Measurements from ENCODE around the gene PITRM1.
"Not testable (repeated sequence)": the region's sequence is repeated elsewhere in the genome, so short reads cannot be mapped to it uniquely, and the experiment has no call there.

The PITRM1 gene

DNA sequence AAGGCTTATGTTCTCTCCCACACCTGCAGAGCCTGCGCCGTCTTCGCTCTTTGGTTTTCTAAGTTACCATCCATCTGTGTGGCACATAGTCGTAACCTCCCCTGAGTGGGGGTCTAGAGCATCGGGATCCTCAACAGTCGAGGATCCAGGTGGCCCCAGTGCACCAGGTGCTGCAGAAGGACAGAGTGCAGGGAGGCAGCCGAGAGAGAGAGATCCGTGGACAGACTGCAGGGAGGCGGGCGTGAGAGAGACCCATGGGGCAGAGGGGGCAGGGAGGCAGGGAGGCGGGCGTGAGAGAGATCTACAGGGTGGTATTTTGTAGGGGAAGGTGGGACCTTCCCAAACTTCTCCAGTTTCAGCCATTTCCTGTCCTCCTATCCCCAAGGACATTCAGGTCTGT is 62.9 kb downstream of the PITRM1 start:
- TF ChIP-seq CTCF (IDR thresholded peaks at IDR 0.05; ENCODE audit: extremely low read depth, missing control alignments), result no peak
- DNase-seq (ENCODE audit: low spot score), result no peak

GRCh38 chr10:3109196-3109595 is 63.4 kb downstream of the PITRM1 start:
- no peak for TF ChIP-seq CTCF (IDR thresholded peaks at IDR 0.05; ENCODE audit: extremely low read depth, missing control alignments)
- no peak for DNase-seq (ENCODE audit: low spot score)

DNA sequence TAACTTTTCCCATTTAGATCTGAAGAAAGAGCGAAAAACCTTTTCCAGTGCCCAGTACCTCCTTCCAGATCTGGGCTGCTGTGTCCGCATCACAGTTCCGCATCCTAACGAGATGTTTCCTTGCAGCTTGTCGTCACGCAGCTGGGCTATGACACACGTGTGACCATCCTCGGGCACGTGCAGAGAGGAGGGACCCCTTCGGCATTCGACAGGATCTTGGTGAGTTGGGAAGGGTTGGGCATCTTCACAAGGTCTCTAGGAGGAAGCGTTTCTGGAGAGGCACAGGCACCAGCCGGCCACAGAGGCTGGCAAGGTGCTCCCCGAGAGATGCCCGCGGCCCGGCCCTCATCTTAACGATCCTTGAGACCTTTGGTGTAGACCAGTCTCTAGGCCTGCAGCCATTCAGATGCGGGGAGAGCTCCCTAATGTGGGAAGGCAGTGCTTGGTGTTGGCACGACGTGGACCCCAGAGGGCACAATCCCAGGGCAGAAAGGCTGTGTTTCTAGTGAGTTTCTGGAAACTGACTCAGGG is 63.9 kb downstream of the PITRM1 start:
- DNase-seq (ENCODE audit: low spot score), result no peak
- no peak for TF ChIP-seq CTCF (IDR thresholded peaks at IDR 0.05; ENCODE audit: extremely low read depth, missing control alignments)

- TF ChIP-seq CTCF (IDR thresholded peaks at IDR 0.05; ENCODE audit: extremely low read depth, missing control alignments), result no peak
These were observed 64.5 kb downstream of the PITRM1 start for GRCh38 chr10:3108033-3108432.

GRCh38 chr10:3107426-3107961 is 65.1 kb downstream of the PITRM1 start:
- no peak for DNase-seq (ENCODE audit: low spot score)
- no peak for TF ChIP-seq CTCF (IDR thresholded peaks at IDR 0.05; ENCODE audit: extremely low read depth, missing control alignments)

More at GRCh38 chr10:3108033-3108432, 64.5 kb downstream of the PITRM1 start:
- no peak for DNase-seq (ENCODE audit: low spot score)

- no peak for DNase-seq (ENCODE audit: low spot score)
- TF ChIP-seq CTCF (IDR thresholded peaks at IDR 0.05; ENCODE audit: extremely low read depth, missing control alignments), result no peak
These were observed 65.6 kb downstream of the PITRM1 start for GRCh38 chr10:3106928-3107425.

DNA sequence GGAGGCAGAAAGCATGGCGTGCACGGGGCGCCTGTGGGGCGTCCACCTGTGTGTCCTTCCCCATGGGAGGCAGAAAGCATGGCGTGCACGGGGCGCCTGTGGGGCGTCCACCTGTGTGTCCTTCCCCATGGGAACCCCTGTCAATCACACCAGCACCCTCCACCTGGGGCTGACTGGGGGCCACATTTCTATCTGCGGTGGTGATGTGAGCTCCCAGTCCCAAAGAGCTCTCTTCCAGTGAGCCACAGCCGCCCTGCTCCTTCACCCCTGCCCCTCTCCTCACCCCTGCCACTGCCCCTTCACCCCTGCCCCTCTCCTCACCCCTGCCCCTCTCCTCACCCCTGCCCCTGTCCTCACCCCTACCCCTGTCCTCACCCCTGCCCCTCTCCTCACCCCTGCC is 66.3 kb downstream of the PITRM1 start:
- not testable (repeated sequence) for DNase-seq (ENCODE audit: low spot score)

DNA sequence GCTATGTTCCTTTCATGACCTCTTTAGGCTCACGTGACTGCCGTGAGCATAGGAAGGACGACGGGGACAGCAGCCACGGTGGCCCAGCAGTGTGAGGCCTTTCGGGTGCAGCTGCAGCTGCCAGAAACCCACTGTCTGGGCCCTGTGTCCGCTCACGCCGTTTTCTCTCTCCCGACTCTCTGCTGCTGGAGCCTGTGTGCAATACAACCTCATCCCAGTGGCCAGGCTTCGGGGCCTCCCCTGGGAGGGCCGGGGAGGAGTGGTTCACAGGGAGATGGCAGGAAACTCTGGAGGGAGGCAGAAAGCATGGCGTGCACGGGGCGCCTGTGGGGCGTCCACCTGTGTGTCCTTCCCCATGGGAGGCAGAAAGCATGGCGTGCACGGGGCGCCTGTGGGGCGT is 66.7 kb downstream of the PITRM1 start:
- no peak for DNase-seq (ENCODE audit: low spot score)
- TF ChIP-seq CTCF (IDR thresholded peaks at IDR 0.05; ENCODE audit: extremely low read depth, missing control alignments), result no peak
